Panc1 (cell line): ENCODE data around the gene PDZD2.

Experiments used
- POLR2AphosphoS5 ChIP-seq: IDR thresholded peaks from 2 replicates; pipeline ENCODE4 v1.6.1; 2012; ENCODE audit warnings: mild to moderate bottlenecking, low read depth, low read length, moderate library complexity
- SIN3A ChIP-seq: IDR thresholded peaks from 2 replicates; pipeline ENCODE4 v1.6.1; 2012; ENCODE audit warnings: low read depth, mild to moderate bottlenecking, low read length, moderate library complexity, borderline replicate concordance; ENCODE audit not compliant: insufficient read depth
- TF ChIP-seq, protein P1 (sequence below): fragments of 450-650 bp; IDR thresholded peaks from 2 replicates; pipeline ENCODE4 v1.5.1; 2017; ENCODE audit warnings: mild to moderate bottlenecking

DNA sequence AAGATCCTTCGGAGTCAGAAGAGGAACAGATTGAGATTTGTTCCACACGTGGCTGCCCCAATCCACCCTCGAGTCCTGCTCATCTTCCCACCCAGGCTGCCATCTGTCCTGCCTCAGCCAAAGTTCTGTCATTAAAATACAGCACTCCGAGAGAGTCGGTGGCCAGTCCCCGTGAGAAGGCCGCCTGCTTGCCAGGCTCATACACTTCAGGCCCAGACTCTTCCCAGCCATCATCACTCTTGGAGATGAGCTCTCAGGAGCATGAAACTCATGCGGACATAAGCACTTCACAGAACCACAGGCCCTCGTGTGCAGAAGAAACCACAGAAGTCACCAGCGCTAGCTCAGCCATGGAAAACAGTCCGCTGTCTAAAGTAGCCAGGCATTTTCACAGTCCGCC, 449.3 kb downstream of the PDZD2 start:
- TF ChIP-seq, protein P1, sequence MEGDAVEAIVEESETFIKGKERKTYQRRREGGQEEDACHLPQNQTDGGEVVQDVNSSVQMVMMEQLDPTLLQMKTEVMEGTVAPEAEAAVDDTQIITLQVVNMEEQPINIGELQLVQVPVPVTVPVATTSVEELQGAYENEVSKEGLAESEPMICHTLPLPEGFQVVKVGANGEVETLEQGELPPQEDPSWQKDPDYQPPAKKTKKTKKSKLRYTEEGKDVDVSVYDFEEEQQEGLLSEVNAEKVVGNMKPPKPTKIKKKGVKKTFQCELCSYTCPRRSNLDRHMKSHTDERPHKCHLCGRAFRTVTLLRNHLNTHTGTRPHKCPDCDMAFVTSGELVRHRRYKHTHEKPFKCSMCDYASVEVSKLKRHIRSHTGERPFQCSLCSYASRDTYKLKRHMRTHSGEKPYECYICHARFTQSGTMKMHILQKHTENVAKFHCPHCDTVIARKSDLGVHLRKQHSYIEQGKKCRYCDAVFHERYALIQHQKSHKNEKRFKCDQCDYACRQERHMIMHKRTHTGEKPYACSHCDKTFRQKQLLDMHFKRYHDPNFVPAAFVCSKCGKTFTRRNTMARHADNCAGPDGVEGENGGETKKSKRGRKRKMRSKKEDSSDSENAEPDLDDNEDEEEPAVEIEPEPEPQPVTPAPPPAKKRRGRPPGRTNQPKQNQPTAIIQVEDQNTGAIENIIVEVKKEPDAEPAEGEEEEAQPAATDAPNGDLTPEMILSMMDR = no peak
- TF ChIP-seq SIN3A (no peak), POLR2AphosphoS5 (no peak)
